ENCODE data around the gene CELA2B. TPM values are rescaled to one million over a fixed set of nuclear protein-coding genes. Genes with fewer than 3 reads are reported as not detected.
"Not testable (repeated sequence)": the region's sequence is repeated elsewhere in the genome, so short reads cannot be mapped to it uniquely, and the experiment has no call there.

Gene CELA2B
- total RNA-seq, 1 donor, result 0.36 TPM

DNA sequence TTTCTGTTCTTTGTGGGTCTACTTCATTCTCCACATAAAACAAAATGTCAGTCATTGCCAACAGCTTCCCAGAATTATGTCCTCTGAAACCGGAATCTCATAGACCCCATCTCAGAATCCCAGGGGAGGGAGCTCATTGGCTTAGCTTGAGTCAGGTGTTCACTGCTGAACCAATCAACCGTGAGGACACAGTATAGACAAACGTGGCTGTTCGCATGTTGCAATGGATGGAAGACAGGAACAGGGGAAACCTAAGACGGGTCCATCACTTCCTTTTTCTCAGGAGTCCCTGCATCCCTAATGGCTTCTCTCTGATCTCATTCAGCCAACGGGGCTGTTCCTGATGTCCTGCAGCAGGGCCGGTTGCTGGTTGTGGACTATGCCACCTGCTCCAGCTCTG, 10.2 kb upstream of the CELA2B start:
- no peaks in the 10 kb centered on the region for H3K36me3 ChIP-seq (ENCODE audit: insufficient read depth, low read length)
- no peak for TF ChIP-seq CTCF (IDR thresholded peaks at IDR 0.05; ENCODE audit: extremely low read depth, low read depth, low read length)

GRCh38 chr1:15466955-15467625, 8.8 kb upstream of the CELA2B start:
- DNase-seq (ENCODE audit: insufficient read length, low spot score, missing footprints), result peak; percentile 76
- not testable (repeated sequence) for H3K27me3 ChIP-seq (ENCODE audit: insufficient read depth, low read length); H3K4me1 ChIP-seq (ENCODE audit: insufficient read depth, low read length); H4K20me1 ChIP-seq (ENCODE audit: insufficient read depth, low read length); H3K9me3 ChIP-seq (ENCODE audit: low read depth, low read length); H3K27ac ChIP-seq (ENCODE audit: low read depth, low read length); H3K4me2 ChIP-seq (ENCODE audit: insufficient read depth, low read length); H3K4me3 ChIP-seq (ENCODE audit: insufficient read depth, low read length); H3K36me3 ChIP-seq (ENCODE audit: insufficient read depth, low read length); H2AFZ ChIP-seq (ENCODE audit: low read length); H3K79me2 ChIP-seq (ENCODE audit: insufficient read depth, low read length)

More for the DNA sequence above, 10.2 kb upstream of the CELA2B start:
- Histone ChIP-seq H3K27me3 (ENCODE audit: insufficient read depth, low read length) (no peaks in the 10 kb centered on the region), H4K20me1 (ENCODE audit: insufficient read depth, low read length) (no peaks in the 10 kb centered on the region), H3K4me3 (ENCODE audit: insufficient read depth, low read length) (no peak overlapping the region), H3K79me2 (ENCODE audit: insufficient read depth, low read length) (no peaks in the 10 kb centered on the region), H3K27ac (ENCODE audit: low read depth, low read length) (no peak overlapping the region), H3K4me1 (ENCODE audit: insufficient read depth, low read length) (no peaks in the 10 kb centered on the region), H3K9me3 (ENCODE audit: low read depth, low read length) (no peaks in the 10 kb centered on the region), H3K4me2 (ENCODE audit: insufficient read depth, low read length) (no peak overlapping the region), H2AFZ (ENCODE audit: low read length) (no peak overlapping the region)
- DNase-seq (ENCODE audit: insufficient read length, low spot score, missing footprints), result peak; percentile 38

- H3K27me3 ChIP-seq (ENCODE audit: insufficient read depth, low read length), result no peaks in the 10 kb centered on the region
- H3K4me2 ChIP-seq (ENCODE audit: insufficient read depth, low read length), result no peak overlapping the region
- DNase-seq (ENCODE audit: insufficient read length, low spot score, missing footprints), result no peak
- H4K20me1 ChIP-seq (ENCODE audit: insufficient read depth, low read length), result no peaks in the 10 kb centered on the region
- H3K4me3 ChIP-seq (ENCODE audit: insufficient read depth, low read length), result no peak overlapping the region
- no peak for TF ChIP-seq CTCF (IDR thresholded peaks at IDR 0.05; ENCODE audit: extremely low read depth, low read depth, low read length)
- H2AFZ ChIP-seq (ENCODE audit: low read length), result no peak overlapping the region
- H3K27ac ChIP-seq (ENCODE audit: low read depth, low read length), result no peak overlapping the region
- no peaks in the 10 kb centered on the region for H3K36me3 ChIP-seq (ENCODE audit: insufficient read depth, low read length)
- H3K9me3 ChIP-seq (ENCODE audit: low read depth, low read length), result no peaks in the 10 kb centered on the region
- H3K79me2 ChIP-seq (ENCODE audit: insufficient read depth, low read length), result no peaks in the 10 kb centered on the region
- H3K4me1 ChIP-seq (ENCODE audit: insufficient read depth, low read length), result no peaks in the 10 kb centered on the region
Observed at GRCh38 chr1:15468145-15468544, 7.8 kb upstream of the CELA2B start.

DNA sequence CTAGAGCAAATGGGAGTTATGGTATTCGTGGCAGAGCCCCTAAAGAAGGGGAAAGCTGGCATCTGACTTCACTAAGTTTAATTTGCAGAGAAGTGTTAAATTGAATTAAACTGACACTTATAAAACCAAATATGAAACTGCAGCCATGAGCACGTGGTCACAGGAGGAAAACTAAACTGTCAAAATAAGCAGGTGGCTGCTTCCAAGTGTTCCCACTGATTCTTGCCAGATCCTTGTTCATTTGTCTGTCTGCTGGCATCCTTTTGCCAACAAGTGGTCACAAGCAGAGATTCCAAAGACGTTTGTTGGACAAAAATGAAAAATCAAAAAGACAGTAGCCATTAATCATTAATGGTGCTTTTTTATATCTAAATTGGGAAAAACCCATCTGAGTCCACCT, 6.5 kb upstream of the CELA2B start:
- Histone ChIP-seq H3K27me3 (ENCODE audit: insufficient read depth, low read length) (no peaks in the 10 kb centered on the region), H3K4me2 (ENCODE audit: insufficient read depth, low read length) (no peak overlapping the region), H4K20me1 (ENCODE audit: insufficient read depth, low read length) (no peaks in the 10 kb centered on the region), H3K4me3 (ENCODE audit: insufficient read depth, low read length) (no peak overlapping the region), H3K79me2 (ENCODE audit: insufficient read depth, low read length) (no peaks in the 10 kb centered on the region), H3K4me1 (ENCODE audit: insufficient read depth, low read length) (no peaks in the 10 kb centered on the region), H3K36me3 (ENCODE audit: insufficient read depth, low read length) (no peaks in the 10 kb centered on the region), H3K27ac (ENCODE audit: low read depth, low read length) (no peak overlapping the region), H3K9me3 (ENCODE audit: low read depth, low read length) (no peaks in the 10 kb centered on the region), H2AFZ (ENCODE audit: low read length) (no peak overlapping the region)
- no peak for TF ChIP-seq CTCF (IDR thresholded peaks at IDR 0.05; ENCODE audit: extremely low read depth, low read depth, low read length)
- no peak for DNase-seq (ENCODE audit: insufficient read length, low spot score, missing footprints)

DNA sequence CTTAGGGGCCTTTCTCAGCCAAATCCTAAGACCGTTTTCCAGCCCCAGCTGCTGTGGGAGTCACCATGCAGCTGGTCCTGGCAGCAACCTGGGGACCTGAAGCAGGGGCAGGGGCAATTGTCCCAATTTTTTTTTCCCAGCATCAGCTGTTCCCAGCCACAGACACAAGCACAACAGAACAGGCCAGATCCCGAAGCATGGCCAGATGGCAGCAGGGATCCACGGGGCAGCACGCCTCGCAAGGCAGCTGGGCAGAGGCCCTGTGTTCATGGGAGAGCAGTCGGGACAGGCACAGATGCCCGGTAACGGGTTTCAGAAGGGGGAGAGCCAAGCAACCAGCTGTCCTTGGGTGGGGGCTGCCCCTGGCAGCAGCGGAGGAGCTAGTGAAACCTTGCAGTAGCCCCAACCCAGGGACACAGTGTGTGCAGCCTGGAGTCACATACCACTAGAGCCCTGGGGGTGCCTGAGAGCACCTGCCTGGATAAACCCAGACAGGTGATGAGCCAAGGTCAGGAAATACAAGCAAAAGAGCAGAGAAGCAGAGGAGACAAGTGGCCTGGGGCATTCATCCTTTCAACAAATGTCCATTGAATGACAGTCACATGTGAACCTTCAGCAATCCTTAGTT, 6.0 kb upstream of the CELA2B start:
- H3K4me1 ChIP-seq (ENCODE audit: insufficient read depth, low read length); H3K4me3 ChIP-seq (ENCODE audit: insufficient read depth, low read length); H4K20me1 ChIP-seq (ENCODE audit: insufficient read depth, low read length); H3K27ac ChIP-seq (ENCODE audit: low read depth, low read length); H3K9me3 ChIP-seq (ENCODE audit: low read depth, low read length); H3K4me2 ChIP-seq (ENCODE audit: insufficient read depth, low read length); H3K36me3 ChIP-seq (ENCODE audit: insufficient read depth, low read length); H2AFZ ChIP-seq (ENCODE audit: low read length); H3K27me3 ChIP-seq (ENCODE audit: insufficient read depth, low read length); H3K79me2 ChIP-seq (ENCODE audit: insufficient read depth, low read length): not testable (repeated sequence)
- peak; percentile 63 for DNase-seq (ENCODE audit: insufficient read length, low spot score, missing footprints)

DNA sequence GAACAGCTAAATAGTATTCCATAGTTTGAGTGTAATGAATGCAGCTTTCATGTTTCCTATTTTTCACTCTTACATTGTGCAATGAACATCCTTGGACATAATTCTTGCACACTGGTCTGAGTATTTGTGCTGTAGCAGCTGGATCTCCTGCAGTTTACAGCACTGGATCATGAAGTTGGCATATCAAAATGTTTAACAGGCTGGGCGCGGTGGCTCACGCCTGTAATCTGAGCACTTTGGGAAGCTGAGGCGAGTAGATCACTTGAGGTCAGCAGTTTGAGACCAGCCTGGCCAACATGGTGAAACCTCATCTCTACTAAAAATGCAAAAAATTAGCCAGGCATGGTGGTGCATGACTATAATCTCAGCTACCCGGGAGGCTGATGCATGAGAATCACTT, 4.8 kb upstream of the CELA2B start:
- not testable (repeated sequence) for H3K4me2 ChIP-seq (ENCODE audit: insufficient read depth, low read length); H3K4me3 ChIP-seq (ENCODE audit: insufficient read depth, low read length); H3K27me3 ChIP-seq (ENCODE audit: insufficient read depth, low read length); H2AFZ ChIP-seq (ENCODE audit: low read length); H3K79me2 ChIP-seq (ENCODE audit: insufficient read depth, low read length); H4K20me1 ChIP-seq (ENCODE audit: insufficient read depth, low read length); H3K27ac ChIP-seq (ENCODE audit: low read depth, low read length); H3K9me3 ChIP-seq (ENCODE audit: low read depth, low read length); H3K36me3 ChIP-seq (ENCODE audit: insufficient read depth, low read length); DNase-seq (ENCODE audit: insufficient read length, low spot score, missing footprints); H3K4me1 ChIP-seq (ENCODE audit: insufficient read depth, low read length)

DNA sequence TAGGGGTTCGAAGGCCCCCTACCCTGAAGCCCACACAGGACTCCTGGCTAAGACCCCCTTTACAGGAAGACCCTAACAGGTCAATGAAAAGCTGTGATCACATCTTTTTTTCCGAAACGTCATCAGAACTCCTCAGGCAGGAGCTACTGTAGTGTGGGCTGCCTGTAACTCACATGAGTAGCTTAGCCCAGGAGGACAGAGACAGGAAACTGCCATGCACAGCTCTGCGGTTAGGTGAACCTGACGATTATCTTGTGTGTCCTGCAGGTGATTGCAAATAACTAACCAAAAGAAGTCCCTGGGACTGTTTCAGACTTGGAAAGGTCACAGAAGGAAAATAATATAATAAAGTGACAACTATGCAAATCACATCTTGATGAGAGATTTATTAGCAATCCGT, 4.2 kb upstream of the CELA2B start:
- not testable (repeated sequence) for H3K4me2 ChIP-seq (ENCODE audit: insufficient read depth, low read length); H3K27me3 ChIP-seq (ENCODE audit: insufficient read depth, low read length); H3K4me1 ChIP-seq (ENCODE audit: insufficient read depth, low read length); H3K4me3 ChIP-seq (ENCODE audit: insufficient read depth, low read length); H3K79me2 ChIP-seq (ENCODE audit: insufficient read depth, low read length); H3K9me3 ChIP-seq (ENCODE audit: low read depth, low read length); DNase-seq (ENCODE audit: insufficient read length, low spot score, missing footprints); H2AFZ ChIP-seq (ENCODE audit: low read length); H4K20me1 ChIP-seq (ENCODE audit: insufficient read depth, low read length); H3K36me3 ChIP-seq (ENCODE audit: insufficient read depth, low read length); H3K27ac ChIP-seq (ENCODE audit: low read depth, low read length)

All from osteoblast (primary cell).